Upper lobe of left lung (tissue), 4 donors: Measurements from ENCODE around the gene HOXA10.

Experiments
- CTCF ChIP-seq, 6 experiments: fragments of 450-650 bp in 4 of 6; fragments of 200-600 bp in 2 of 6; sonication (generic) in 2 of 6; IDR thresholded peaks; one replicate each; pipeline ENCODE4 v1.5.1; 2016 to 2019; ENCODE audit warnings: antibody characterized with exemption in 6 of 6
- POLR2AphosphoS5 ChIP-seq, 2 donors: sonication (generic); formaldehyde crosslinking; IDR thresholded peaks; one replicate each; pipeline ENCODE4 v1.5.1; 2017; ENCODE audit warnings: antibody characterized with exemption in 2 of 2

- no peak for TF ChIP-seq POLR2AphosphoS5 (IDR thresholded peaks at IDR 0.05)
- TF ChIP-seq CTCF (IDR thresholded peaks at IDR 0.05), result no peak
Observed at GRCh38 chr7:27173956-27174873, at the start of gene HOXA10.
